Skeletal muscle tissue (tissue), 4 donors: Measurements from ENCODE around the gene PHLDA3. TPM values are rescaled to one million over a fixed set of nuclear protein-coding genes. Genes with fewer than 3 reads are reported as not detected.
A peak's percentile ranks its signal among the peaks of the same experiment; 100 is the strongest.

ENCODE experiments used
- H3K27ac ChIP-seq: one replicate; pipeline ENCODE4 v1.7.0; 2013; ENCODE audit warnings: mild to moderate bottlenecking, low read depth, low read length, inconsistent platforms
- H3K27me3 ChIP-seq, 3 donors: one replicate each; pipeline ENCODE4 v1.7.0; 2013; ENCODE audit warnings: low read length in 3 of 3; ENCODE audit not compliant: control insufficient read depth in 3 of 3, insufficient read depth in 3 of 3
- H3K36me3 ChIP-seq, 3 donors: one replicate each; pipeline ENCODE4 v1.7.0; 2013; ENCODE audit warnings: low read length in 3 of 3; ENCODE audit not compliant: control insufficient read depth in 3 of 3, insufficient read depth in 3 of 3
- H3K4me1 ChIP-seq, 3 donors: one replicate each; pipeline ENCODE4 v1.7.0; 2013; ENCODE audit warnings: low read length in 3 of 3, mild to moderate bottlenecking in 3 of 3; ENCODE audit not compliant: control insufficient read depth in 3 of 3, insufficient read depth in 3 of 3
- H3K4me3 ChIP-seq, 3 donors: one replicate each; pipeline ENCODE4 v1.7.0; 2013; ENCODE audit warnings: low read length in 3 of 3
- H3K9ac ChIP-seq, 3 donors: one replicate each; pipeline ENCODE4 v1.7.0; 2013; ENCODE audit warnings: low read length in 3 of 3, mild to moderate bottlenecking in 3 of 3, moderate library complexity in 2 of 3, low read depth in 1 of 3
- H3K9me3 ChIP-seq, 3 donors: one replicate each; pipeline ENCODE4 v1.7.0; 2013; ENCODE audit warnings: low read length in 3 of 3; ENCODE audit not compliant: control insufficient read depth in 3 of 3
- total RNA-seq: library from RNA; depleted of rRNA; stranded (reverse); fragments of >200 nt; gene quantifications from one replicate; pipeline ENCODE4 v1.2.3, GENCODE V29; 2014
- donor health status: Osteomylitis.

The PHLDA3 gene
- total RNA-seq, 1 donor from 2014 or later, result 8.9 TPM

DNA sequence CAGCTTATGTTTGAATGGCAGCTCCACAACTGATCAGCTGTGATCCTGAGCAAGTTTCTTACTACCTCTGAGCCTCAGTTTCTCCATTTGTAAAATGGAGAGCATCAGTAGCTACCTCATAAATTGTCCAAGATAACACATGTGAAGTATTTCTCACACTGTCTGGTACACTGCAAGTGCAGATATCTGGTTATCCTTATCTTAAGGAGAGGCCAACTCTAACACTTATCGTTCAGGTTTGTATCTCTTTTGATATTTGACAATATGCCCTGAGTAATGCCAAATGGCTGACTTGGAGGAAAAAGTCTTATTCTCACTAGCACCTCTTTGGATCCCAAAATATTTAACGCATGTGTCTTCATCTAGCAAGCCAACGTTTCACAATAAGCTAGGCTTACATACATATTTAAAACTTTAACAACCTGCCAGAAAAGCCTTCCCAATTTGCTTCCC is 35.2 kb upstream of the PHLDA3 start:
- peak overlapping the region in 2 of 3 donors; percentile 0 to 49 for H3K4me3 ChIP-seq
- H3K9me3 ChIP-seq, result no peaks in the 10 kb centered on the region
- peaks cover 47 to 59% (median 53%) of the 10 kb centered on the region in 3 donors for H3K4me1 ChIP-seq
- peak overlapping the region in 2 of 3 donors; percentile 45 to 50 for H3K9ac ChIP-seq
- H3K36me3 ChIP-seq, result peaks cover 0 to 2% (median 0%) of the 10 kb centered on the region in 3 donors
- H3K27me3 ChIP-seq, result no peaks in the 10 kb centered on the region
- peak overlapping the region; percentile 78 for H3K27ac ChIP-seq

DNA sequence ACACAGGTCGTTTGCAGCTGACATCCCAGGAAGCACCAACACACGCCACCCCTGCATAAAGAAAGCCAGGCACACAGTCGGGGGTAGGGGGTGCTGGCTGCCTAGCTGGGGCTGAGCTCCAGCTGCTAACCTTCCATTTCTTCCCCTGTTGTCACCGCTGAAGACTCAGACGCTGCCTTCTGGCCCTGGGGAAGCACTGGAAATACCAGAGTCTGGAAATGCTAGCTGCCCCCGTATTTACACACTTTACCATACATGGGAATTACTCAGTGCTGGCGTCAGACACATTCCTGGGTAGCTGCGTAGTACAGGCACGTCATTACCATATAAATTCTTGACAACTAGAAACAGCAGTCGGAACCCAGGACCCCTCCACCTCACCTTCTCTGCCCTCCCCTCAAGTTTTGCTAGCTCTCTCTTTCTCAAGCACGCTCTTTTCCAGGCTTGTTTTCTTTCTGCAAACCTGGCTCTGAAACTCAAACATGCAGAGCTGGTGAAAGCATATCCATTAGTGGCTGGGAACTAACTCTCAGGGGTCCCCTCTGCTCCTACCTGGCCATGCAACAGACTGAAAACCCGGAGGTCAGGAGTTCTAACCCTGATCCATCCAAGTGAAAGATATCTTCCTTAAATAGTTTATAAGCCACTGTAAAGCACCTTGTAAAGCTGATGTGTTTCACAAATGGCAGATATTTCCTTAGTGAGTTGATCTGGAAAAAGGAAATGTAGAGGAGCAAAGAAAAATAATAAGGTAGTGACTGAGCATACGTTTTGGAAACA is 34.6 kb upstream of the PHLDA3 start:
- H3K9ac ChIP-seq, result peak overlapping the region in 2 of 3 donors; percentile 45 to 60
- H3K27me3 ChIP-seq, result no peaks in the 10 kb centered on the region
- peaks cover 0 to 5% (median 2%) of the 10 kb centered on the region in 3 donors for H3K36me3 ChIP-seq
- H3K27ac ChIP-seq, result peak overlapping the region; percentile 78
- H3K4me1 ChIP-seq, result peaks cover 48 to 65% (median 56%) of the 10 kb centered on the region in 3 donors
- peak overlapping the region in 2 of 3 donors; percentile 0 to 49 for H3K4me3 ChIP-seq
- H3K9me3 ChIP-seq, result no peaks in the 10 kb centered on the region

DNA sequence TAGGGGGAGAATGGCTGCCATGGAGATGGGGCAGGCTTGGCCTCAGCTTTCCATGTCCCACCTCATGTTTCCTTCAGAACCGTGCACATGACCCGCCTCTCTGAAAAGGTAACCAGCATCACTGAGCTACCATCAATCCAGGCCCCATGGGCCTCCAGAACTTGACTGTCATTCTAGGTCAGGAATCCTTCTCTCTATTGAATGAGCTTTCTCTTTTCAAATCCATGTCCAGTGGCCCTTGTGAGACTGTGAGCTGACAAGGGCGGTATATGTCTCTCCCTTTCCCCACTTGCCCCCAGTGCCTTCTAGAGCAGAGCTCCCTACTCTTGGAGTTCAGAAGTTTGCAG is 33.5 kb upstream of the PHLDA3 start:
- no peak overlapping the region for H3K4me3 ChIP-seq
- H3K36me3 ChIP-seq, result peaks cover 0 to 8% (median 2%) of the 10 kb centered on the region in 3 donors
- no peaks in the 10 kb centered on the region for H3K9me3 ChIP-seq
- peaks cover 47 to 64% (median 62%) of the 10 kb centered on the region in 3 donors for H3K4me1 ChIP-seq
- peak overlapping the region in 2 of 3 donors; percentile 38 to 64 for H3K9ac ChIP-seq
- H3K27ac ChIP-seq, result peak overlapping the region; percentile 40
- no peaks in the 10 kb centered on the region for H3K27me3 ChIP-seq

GRCh38 chr1:201501812-201502510 is 33.0 kb upstream of the PHLDA3 start:
- Histone ChIP-seq H3K9me3 (no peaks in the 10 kb centered on the region), H3K4me3 (peak overlapping the region in 1 of 3 donors; percentile 7), H3K27me3 (no peaks in the 10 kb centered on the region), H3K4me1 (peaks cover 44 to 60% (median 58%) of the 10 kb centered on the region in 3 donors), H3K9ac (peak overlapping the region in 2 of 3 donors; percentile 38 to 64), H3K27ac (peak overlapping the region; percentile 77), H3K36me3 (peaks cover 0 to 8% (median 2%) of the 10 kb centered on the region in 3 donors)

DNA sequence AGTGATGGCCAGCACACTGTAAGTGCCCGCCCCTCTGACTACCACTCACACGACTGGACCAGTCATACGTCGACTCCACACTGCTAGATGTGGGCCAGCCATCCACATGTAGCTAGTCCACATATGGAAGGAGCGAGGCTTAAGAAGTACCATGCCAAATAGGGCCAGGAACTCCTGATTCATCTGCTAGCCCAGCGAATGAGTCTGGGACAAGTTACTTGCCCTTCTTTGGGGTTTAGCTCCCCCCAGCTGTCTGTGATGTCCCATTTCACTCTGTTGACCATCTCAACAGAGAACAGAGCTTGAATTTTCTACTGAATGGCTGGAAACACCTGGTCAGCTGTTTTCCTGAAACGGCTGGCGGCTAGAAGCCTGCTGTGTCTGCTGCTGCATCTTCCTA is 32.2 kb upstream of the PHLDA3 start:
- Histone ChIP-seq H3K27me3 (no peaks in the 10 kb centered on the region), H3K36me3 (peaks cover 0 to 8% (median 2%) of the 10 kb centered on the region in 3 donors), H3K4me3 (no peak overlapping the region), H3K4me1 (peaks cover 46 to 60% (median 59%) of the 10 kb centered on the region in 3 donors), H3K9ac (peak overlapping the region in 1 of 3 donors; percentile 57), H3K9me3 (no peaks in the 10 kb centered on the region), H3K27ac (peak overlapping the region; percentile 77)

DNA sequence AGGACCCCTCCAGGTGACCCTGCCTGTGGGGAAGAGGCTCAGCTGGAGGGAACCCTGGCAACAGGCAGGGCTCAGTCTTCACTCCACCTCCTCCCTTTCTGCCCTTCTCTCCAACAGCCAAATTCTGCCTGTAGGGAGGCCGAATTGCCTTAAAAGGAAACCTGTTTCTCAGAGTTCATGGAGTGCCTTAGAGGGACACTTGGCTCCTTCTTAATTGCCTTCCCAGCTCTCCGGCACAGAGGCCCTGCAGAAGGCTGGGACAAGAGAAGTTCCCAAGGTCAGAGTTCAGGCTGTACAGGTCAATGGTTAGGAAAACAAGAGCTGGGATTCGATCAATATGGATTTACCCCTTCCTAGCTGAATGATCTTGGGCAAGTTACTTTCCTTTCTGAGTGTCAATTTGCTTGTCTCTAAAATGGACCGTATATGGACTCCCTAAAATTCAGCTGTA is 31.7 kb upstream of the PHLDA3 start:
- H3K4me3 ChIP-seq, result peak overlapping the region in 1 of 3 donors; percentile 13

GRCh38 chr1:201499795-201500669 is 31.0 kb upstream of the PHLDA3 start:
- Histone ChIP-seq H3K4me1 (peaks cover 44 to 64% (median 57%) of the 10 kb centered on the region in 3 donors), H3K4me3 (peak overlapping the region in 1 of 3 donors; percentile 13), H3K9me3 (no peaks in the 10 kb centered on the region), H3K9ac (peak overlapping the region in 1 of 3 donors; percentile 33), H3K27me3 (no peaks in the 10 kb centered on the region), H3K36me3 (peaks cover 0 to 13% (median 2%) of the 10 kb centered on the region in 3 donors), H3K27ac (peak overlapping the region; percentile 77)

More for the DNA sequence above, 31.7 kb upstream of the PHLDA3 start:
- peak overlapping the region; percentile 77 for H3K27ac ChIP-seq
- no peaks in the 10 kb centered on the region for H3K9me3 ChIP-seq
- peak overlapping the region in 1 of 3 donors; percentile 33 for H3K9ac ChIP-seq
- peaks cover 0 to 8% (median 2%) of the 10 kb centered on the region in 3 donors for H3K36me3 ChIP-seq
- H3K27me3 ChIP-seq, result no peaks in the 10 kb centered on the region
- peaks cover 46 to 61% (median 58%) of the 10 kb centered on the region in 3 donors for H3K4me1 ChIP-seq

DNA sequence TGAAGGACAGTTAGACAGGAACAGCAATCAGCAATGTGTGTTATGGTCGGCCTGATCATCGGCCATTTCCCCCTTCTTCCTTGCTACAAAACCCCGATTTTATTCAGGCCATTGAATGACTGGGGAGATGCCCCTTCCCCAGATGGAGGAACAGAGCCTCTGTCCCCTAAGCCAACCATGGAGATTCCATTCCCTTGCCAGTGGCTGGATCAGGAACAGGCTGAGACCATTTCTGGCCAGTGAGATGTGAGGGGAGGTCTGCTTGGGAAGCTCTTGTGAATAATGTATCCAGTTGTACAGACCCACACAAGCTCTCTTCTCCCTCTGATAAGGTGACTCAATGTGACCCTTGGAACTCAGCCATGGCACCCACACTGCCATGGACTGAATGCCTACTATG is 30.2 kb upstream of the PHLDA3 start:
- Histone ChIP-seq H3K4me1 (peaks cover 48 to 68% (median 62%) of the 10 kb centered on the region in 3 donors), H3K27ac (no peak overlapping the region)

GRCh38 chr1:201498621-201499020 is 29.6 kb upstream of the PHLDA3 start:
- peak overlapping the region in 1 of 3 donors; percentile 13 for H3K4me3 ChIP-seq
- H3K27me3 ChIP-seq, result no peaks in the 10 kb centered on the region
- H3K9me3 ChIP-seq, result no peaks in the 10 kb centered on the region
- H3K27ac ChIP-seq, result no peak overlapping the region
- H3K36me3 ChIP-seq, result peaks cover 0 to 18% (median 8%) of the 10 kb centered on the region in 3 donors
- peaks cover 51 to 73% (median 68%) of the 10 kb centered on the region in 3 donors for H3K4me1 ChIP-seq
- H3K9ac ChIP-seq, result no peak overlapping the region

More for the DNA sequence above, 30.2 kb upstream of the PHLDA3 start:
- H3K9me3 ChIP-seq, result no peaks in the 10 kb centered on the region
- no peaks in the 10 kb centered on the region for H3K27me3 ChIP-seq
- peaks cover 0 to 18% (median 6%) of the 10 kb centered on the region in 3 donors for H3K36me3 ChIP-seq
- no peak overlapping the region for H3K9ac ChIP-seq
- H3K4me3 ChIP-seq, result no peak overlapping the region
